ENCODE measurements around the gene SKAP2.

DNA sequence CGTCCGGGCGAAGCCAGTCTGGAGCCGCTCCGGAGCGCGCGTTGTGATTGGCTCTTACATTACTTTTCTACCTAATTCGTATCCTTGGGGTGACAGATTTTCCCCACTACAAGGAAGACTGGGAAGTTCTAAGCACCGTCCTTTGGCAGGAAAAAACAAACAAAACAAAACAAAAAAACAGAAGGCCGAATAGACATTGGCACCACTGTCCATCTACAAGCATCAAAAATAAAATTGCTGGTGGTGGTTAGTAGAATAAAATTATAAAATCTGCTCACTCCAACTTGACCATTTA, 651 bp upstream of the SKAP2 start:
- TF ChIP-seq, protein P1, sequence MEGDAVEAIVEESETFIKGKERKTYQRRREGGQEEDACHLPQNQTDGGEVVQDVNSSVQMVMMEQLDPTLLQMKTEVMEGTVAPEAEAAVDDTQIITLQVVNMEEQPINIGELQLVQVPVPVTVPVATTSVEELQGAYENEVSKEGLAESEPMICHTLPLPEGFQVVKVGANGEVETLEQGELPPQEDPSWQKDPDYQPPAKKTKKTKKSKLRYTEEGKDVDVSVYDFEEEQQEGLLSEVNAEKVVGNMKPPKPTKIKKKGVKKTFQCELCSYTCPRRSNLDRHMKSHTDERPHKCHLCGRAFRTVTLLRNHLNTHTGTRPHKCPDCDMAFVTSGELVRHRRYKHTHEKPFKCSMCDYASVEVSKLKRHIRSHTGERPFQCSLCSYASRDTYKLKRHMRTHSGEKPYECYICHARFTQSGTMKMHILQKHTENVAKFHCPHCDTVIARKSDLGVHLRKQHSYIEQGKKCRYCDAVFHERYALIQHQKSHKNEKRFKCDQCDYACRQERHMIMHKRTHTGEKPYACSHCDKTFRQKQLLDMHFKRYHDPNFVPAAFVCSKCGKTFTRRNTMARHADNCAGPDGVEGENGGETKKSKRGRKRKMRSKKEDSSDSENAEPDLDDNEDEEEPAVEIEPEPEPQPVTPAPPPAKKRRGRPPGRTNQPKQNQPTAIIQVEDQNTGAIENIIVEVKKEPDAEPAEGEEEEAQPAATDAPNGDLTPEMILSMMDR (IDR thresholded peaks at IDR 0.05; ENCODE audit: extremely low read depth in 1 of 2, insufficient read depth in 1 of 2, low read depth in 1 of 2, low read length in 2 of 2): no peak
- TF ChIP-seq MAX (IDR thresholded peaks at IDR 0.05; ENCODE audit: insufficient read depth, insufficient read length) (no peak), EZH2 (IDR thresholded peaks at IDR 0.05; ENCODE audit: borderline replicate concordance, low read depth, low read length, severe bottlenecking) (no peak), POLR2A (IDR thresholded peaks at IDR 0.05; ENCODE audit: low read depth, low read length) (no peak), POLR2AphosphoS5 (IDR thresholded peaks at IDR 0.05; ENCODE audit: insufficient read depth, low read depth, low read length) (no peak), FOS (IDR thresholded peaks at IDR 0.05; ENCODE audit: borderline replicate concordance, insufficient read depth, low read length) (no peak), MYC (IDR thresholded peaks at IDR 0.05; ENCODE audit: low read depth, low read length) (no peak), JUN (IDR thresholded peaks at IDR 0.05; ENCODE audit: borderline replicate concordance, insufficient read depth, insufficient read length, low read depth) (no peak), GATA2 (IDR thresholded peaks at IDR 0.05; ENCODE audit: insufficient read depth, insufficient read length, low read depth, low read length) (no peak)
